GM19099 (cell line): ENCODE results near the gene TMX1.

ENCODE experiments used
- POLR2A ChIP-seq: IDR thresholded peaks from 3 replicates; pipeline ENCODE4 v1.6.1; 2011; ENCODE audit warnings: low read depth; ENCODE audit not compliant: insufficient read length; ENCODE audit errors: extremely low read depth

Gene TMX1

DNA sequence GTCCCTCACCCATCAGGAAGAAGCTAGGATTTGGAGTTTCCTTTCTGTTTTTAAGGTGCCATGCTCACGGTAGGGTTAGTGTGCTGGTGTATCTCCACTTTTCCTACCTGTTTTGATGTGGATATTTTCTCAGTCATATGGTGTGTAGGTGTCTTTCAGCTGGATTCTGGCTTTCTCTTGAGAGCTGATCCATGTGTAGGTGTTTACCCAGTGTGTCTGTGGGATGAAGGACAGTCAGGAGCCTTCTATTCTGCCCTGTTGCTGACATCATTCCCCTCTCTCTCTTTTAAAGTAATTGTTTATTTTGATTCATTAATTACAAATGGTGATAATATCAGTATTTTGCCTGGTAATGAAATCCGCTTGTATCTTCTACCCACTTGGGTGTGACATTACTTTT, 22.8 kb downstream of the TMX1 start:
- TF ChIP-seq POLR2A = no peak

DNA sequence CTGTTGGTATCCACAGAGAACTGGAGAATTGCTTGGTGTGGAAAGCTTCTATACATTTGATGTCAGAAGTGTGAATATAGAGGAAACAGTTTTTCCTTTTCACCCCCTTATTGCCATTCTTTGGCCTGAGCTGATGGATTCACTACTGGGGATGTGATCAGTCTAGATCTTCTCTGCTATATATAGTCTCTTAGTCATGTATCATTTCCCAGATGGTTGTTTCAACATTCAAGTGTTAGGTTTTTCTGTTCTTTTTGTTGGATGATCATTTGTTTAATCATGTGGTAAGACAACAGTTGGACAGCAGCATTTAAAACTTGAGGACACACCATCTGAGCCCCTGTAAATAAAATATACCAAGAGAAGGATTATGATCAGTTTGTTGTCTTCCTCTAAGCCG, 29.6 kb downstream of the TMX1 start:
- TF ChIP-seq POLR2A = no peak

DNA sequence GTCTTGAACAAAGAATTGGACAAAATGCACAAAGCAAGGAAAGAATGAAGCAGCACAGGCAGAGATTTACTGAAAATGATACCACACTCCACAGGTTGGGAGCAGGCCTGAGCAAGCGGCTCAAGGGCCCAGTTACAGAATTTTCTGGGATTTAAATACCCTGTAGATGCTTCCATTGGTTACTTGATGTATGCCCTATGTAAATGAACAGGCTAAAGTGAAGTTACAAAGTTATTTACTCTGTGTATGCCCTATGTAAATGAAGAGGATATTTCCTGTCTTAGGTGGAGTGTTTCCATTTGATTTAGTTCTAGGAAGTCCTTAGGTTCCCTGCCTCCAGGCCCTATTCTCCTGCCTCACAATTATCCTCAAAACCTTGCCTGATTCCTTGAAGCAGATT, 36.6 kb downstream of the TMX1 start:
- no peak for TF ChIP-seq POLR2A

DNA sequence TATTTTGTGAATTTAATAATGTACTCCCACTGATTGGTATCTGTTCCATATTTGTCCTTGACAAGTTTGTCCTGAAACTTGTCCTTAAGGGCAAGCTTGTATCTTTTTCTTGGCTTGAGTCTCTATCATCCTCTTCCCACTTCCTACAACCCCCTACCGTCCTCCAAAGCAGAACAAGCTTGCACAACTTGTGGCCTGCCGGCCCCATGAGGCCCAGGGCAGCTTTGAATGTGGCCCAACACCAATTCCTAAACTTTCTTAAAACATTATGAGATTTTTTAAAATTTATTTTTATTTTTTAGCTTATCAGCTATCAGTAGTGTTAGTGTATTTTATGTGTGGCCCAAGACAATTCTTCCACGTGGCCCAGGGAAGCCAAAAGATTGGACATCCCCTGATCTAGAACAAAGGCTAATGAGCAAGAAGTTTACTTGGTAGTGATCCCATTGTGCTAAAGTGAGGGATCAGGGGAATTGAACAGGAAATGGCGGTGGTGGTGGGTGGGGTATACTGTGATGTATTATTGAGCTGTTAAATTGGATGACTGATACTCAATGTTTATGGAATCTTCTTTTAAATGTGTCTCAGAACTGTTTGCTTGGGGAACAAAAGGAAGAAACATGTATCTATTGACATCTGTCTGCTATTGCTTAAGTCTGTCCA, 37.8 kb downstream of the TMX1 start:
- no peak for TF ChIP-seq POLR2A

DNA sequence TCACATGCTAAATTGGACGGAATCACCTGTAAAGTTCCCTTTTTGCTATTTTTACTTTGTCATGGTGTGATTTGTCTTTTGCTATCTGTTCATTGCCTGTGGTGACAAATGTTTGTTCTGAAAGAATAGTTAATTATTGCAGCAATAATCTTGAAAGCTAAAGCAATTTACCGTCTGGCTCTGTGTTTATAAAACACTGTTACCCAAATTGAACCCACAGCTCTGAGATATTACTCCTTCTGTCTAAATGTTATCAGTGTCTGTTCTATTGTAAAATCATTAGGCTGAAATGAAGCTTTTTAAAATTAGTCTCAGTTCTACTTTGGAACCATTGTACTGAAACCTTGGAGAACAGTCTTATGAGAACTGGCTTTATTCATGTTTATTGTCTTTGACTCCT, 42.5 kb downstream of the TMX1 start:
- no peak for TF ChIP-seq POLR2A

DNA sequence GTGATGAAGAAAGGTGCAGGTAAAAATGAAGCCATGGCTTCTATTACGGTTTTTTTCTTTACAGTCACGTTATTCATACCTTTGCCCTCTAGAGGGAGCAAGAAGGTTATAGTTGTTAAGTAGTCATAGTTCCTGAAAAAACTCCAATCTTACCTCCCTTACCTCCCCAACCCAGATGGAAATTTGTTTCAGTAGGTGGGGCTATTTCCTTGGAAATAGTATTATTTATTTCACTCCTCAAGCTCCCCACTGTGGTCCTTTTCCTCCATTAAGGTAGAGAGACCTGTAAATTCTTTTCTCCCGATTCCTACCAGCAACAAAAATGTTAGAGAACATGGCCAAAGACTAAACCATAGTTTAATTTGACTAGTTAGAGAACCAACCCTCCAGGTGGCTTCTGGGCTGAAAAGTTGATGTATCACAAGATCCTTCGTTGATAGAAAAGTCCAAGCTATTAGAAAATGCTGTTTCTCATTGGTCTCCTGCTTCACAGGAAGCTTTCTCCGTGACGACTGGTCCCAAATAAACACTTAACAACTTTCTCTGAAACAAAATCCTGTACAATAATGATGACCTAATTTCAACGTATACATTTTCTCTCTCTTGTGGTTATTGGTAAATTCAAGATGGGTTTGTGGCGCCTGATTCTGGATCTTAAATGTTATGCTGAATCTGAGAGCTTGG, 43.5 kb downstream of the TMX1 start:
- no peak for TF ChIP-seq POLR2A

DNA sequence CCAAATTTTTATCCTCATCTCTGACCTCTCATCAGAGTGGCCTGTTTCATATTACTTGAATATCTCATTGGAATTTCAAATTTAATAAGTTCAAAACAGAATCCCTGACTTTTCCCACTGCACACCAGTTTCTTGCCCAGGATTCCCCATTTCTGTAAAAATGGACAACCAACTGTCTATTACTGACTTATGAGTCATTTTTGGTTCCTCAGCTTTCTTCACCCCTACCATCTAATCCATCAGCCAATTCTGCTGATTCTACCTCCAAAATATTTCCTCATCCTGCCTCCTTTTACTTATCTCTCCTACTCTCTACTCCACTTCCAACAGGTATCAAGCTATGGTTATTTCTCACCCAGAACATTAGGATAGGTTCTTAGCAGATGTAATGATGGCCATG, 44.2 kb downstream of the TMX1 start:
- no peak for TF ChIP-seq POLR2A

DNA sequence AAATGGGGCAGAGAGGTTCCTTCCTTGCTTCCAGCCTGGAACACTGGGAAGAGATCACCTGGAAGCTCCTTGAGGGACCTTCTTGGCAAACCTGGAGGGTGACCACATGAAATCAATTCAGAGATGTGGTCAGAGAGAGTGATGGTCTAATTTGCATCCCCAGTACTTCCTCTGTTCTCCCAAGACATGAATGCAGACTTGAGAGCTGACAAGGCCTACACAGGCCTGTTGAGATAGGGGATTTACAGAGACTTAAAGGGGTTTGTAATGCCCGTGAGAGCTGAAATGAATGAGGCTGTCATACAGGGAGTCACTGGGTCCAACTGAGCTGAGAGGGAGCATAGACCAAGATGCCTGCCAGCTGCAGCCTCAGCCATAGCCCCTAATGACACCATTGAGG, 45.1 kb downstream of the TMX1 start:
- no peak for TF ChIP-seq POLR2A

DNA sequence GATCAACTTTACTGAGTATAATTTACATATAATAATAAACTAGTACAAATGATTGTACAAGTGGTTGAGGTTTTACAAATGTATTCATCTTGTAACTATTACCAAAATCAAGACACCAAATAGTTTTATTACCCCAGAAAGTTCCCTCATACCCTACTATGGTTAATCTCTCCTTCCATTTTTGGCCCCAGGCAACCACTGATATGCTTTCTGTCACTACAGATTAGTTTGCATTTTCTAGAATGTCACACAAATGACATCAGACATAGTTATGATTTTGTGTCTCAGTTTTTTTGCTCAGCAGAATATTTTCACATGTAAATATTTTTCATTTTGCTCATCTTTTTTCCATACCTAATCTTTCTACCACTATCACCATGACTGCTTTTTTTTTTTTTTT, 49.1 kb downstream of the TMX1 start:
- TF ChIP-seq POLR2A = no peak

DNA sequence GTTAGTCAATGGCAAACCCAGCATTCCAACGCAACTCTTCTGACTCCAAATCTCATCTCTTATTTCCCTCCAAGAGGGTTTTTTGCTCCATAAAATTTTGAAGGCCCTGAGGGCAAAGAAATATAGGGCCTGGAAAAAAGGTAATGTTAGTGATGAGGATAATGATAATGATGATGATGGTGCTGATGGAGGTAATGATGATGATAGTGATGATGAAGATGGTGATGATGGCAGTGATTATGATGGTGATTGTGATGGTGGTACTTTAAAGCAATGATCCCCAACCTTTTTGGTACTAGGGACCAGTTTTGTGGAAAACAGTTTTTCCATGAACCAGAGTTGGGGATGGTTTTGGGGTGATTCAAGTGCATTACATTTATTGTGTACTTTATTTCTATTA, 50.1 kb downstream of the TMX1 start:
- TF ChIP-seq POLR2A = no peak

DNA sequence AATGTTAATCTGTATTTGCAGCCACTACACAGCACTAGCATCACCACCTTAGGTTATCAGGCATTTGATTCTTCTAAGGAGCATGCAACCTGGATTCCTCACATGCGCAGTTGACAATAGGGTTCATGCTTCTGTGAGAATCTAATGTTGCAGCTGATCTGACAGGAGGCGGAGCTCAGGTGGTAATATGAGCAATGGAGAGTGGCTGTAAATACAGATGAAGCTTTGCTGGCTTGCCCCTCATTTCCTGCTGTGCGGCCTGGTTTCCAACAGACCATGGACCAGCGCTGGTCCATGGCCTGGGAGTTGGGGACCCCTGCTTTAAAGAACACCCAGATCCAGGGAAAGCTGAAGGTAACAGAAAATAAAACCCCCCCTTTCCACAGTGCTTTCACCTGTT, 51.0 kb downstream of the TMX1 start:
- no peak for TF ChIP-seq POLR2A

DNA sequence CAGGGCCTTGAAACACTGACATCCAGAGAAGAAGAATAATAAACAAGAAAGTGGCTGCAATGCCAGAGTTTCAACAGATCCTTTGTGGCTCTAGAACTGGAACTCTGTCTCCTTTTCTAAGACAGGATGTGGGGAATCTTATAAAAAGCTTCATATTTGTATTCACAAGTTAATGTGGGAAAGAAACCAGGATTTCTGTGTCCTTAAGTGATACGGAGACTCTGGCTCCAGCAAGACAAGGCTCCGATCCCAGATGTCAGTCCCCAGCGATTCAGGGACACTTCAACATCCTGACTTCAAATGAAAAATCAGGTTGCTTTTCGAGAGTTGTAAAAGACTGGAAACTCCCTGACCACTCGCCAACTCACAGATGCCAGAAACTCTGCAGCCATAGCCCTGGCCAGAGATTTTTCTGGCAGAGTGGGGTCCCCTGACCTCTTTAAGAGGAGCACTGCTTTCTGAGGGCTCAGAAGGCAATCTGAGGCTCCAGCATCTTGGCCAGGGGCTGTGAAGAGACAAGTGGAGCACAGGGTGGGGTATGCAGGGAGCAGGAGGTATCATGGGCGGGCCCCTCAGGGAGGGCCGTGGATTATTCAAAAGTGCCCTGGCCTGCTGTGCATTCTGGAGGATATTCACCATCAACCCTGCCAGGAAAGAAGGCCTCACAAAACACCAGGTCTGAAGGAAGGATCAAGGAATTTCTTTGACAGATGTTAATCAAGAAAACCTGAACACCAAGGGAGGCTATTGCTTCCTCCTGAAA, 53.3 kb downstream of the TMX1 start:
- no peak for TF ChIP-seq POLR2A

DNA sequence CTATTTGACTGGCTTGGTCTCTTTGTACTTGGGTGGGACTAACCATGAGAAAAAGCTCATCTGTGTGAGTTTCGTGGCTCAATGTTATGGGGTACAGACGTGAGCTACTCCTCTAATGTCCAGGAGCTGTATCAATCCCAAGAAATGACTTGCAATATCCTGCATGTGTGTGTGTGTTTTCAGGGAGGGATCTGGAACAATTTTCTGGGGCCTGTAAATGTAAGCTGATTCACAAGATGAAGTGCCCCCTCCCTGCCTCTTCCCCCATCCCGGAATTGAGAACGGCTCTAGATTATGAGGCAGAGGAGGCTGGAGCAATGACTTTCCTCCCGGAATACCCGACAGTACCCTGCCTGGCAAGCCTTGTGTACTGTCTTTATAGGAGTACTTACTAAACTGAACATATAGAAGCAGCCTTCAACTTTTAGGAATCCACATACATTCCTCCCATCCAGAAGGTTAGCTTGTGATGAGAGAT, 53.9 kb downstream of the TMX1 start:
- TF ChIP-seq POLR2A = no peak

DNA sequence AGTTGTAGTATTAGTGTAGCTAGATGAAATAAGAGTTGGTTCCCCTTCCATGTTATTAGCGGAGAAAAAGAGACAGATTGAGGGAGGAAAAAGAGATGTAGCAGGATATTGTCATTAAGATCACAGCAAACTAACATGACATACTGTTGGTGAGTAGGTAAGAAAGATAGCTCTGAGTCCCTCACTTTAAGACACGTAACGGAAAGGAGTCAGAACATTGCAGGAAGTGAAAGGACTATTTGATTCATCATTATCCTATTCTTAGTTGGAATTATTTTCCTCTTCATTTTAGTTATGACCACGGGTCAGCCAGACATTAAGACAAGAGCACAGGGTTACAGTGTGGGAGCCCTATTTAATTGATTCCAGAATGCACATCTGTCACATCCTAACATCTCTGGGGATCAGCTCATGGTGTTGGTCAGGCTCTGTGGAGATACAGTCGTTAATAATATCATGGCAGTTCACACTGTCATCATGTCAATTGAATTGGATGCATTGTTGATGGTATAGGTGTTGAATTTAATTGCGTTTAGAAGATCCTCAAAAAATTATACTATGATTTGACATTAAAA, 55.0 kb downstream of the TMX1 start:
- TF ChIP-seq POLR2A = no peak

DNA sequence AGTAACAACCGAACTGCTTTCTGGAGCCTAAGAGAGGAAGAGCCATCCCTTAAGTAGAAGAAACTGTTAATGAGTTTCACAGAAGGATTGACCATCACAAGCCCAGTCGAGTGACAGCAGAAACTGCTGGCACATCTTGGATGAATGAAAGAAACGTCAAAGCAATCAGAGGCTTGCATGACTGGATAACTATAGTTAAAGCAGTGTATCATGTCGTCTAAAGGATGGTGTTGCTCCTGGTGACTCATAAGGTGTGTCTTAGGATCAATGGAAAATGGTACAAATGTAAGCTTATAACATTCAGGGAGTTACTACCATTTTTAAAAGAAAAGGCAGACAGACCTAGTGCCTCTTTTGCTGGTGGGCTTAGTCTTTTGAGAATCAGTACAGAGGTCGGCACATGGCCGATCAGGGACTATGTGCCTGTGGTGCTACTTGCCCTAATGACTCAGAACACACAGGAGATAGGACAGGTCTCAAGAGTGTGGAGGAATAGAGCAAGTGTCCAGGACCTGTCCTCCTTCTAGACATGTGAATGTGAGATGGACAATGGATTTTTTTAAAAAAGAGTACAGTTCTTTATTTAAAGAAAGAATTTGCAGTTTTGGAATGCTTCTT, 55.7 kb downstream of the TMX1 start:
- no peak for TF ChIP-seq POLR2A
